WI38 (cell line): ENCODE measurements around the gene NDST4.
"Not testable (repeated sequence)": the region's sequence is repeated elsewhere in the genome, so short reads cannot be mapped to it uniquely, and the experiment has no call there.

Experiments
- H3K4me3 ChIP-seq: 2 replicates; pipeline ENCODE4 v1.5.1; 2011; ENCODE audit warnings: low read depth, mild to moderate bottlenecking, control low read depth, low read length
- CTCF ChIP-seq: IDR thresholded peaks from 2 replicates; pipeline ENCODE4 v1.5.1; 2012; ENCODE audit warnings: low read depth, mild to moderate bottlenecking, control low read depth, low read length

The NDST4 gene

GRCh38 chr4:114998316-114998715 is 115.1 kb downstream of the NDST4 start:
- H3K4me3 ChIP-seq = no peak overlapping the region
- TF ChIP-seq CTCF = no peak

- no peak overlapping the region for H3K4me3 ChIP-seq
- no peak for TF ChIP-seq CTCF
Observed at GRCh38 chr4:114997576-114998247, 115.7 kb downstream of the NDST4 start.

GRCh38 chr4:114986133-114986532 is 127.3 kb downstream of the NDST4 start:
- no peak overlapping the region for H3K4me3 ChIP-seq
- TF ChIP-seq CTCF = no peak

- no peak for TF ChIP-seq CTCF
- H3K4me3 ChIP-seq = no peak overlapping the region
Observed at GRCh38 chr4:114980932-114981708, 132.3 kb downstream of the NDST4 start.

GRCh38 chr4:114980399-114980798 is 133.0 kb downstream of the NDST4 start:
- not testable (repeated sequence) for H3K4me3 ChIP-seq

GRCh38 chr4:114976901-114977300 is 136.5 kb downstream of the NDST4 start:
- no peak for TF ChIP-seq CTCF
- H3K4me3 ChIP-seq = no peak overlapping the region

GRCh38 chr4:114964026-114964425 is 149.4 kb downstream of the NDST4 start:
- no peak overlapping the region for H3K4me3 ChIP-seq
- TF ChIP-seq CTCF = no peak
